ENCODE data around the gene NDUFB7. TPM values are rescaled to one million over a fixed set of nuclear protein-coding genes. Genes with fewer than 3 reads are reported as not detected.

NDUFB7 gene
- total RNA-seq, 1 donor from 2014 or later = 158 TPM

- Mint-ChIP-seq H3K27me3 (ENCODE audit: unreplicated experiment) (no peaks in the 10 kb centered on the region), H3K4me3 (ENCODE audit: unreplicated experiment) (peak overlapping the region; percentile 81), H3K36me3 (ENCODE audit: unreplicated experiment) (peaks cover 24% of the 10 kb centered on the region), H3K27ac (ENCODE audit: unreplicated experiment) (peak overlapping the region; percentile 75), H3K9me3 (ENCODE audit: unreplicated experiment) (no peaks in the 10 kb centered on the region), H3K4me1 (ENCODE audit: unreplicated experiment) (peaks cover 35% of the 10 kb centered on the region)
- no peak for TF ChIP-seq CTCF (IDR thresholded peaks at IDR 0.05)
- DNase-seq (ENCODE audit: extremely low spot score, unreplicated experiment) = no peak
Measured at GRCh38 chr19:14517446-14517839, 54.4 kb downstream of the NDUFB7 start.

GRCh38 chr19:14516746-14517438 is 55.0 kb downstream of the NDUFB7 start:
- Mint-ChIP-seq H3K4me1 (ENCODE audit: unreplicated experiment) (peaks cover 35% of the 10 kb centered on the region), H3K27ac (ENCODE audit: unreplicated experiment) (peak overlapping the region; percentile 75), H3K36me3 (ENCODE audit: unreplicated experiment) (peaks cover 24% of the 10 kb centered on the region), H3K4me3 (ENCODE audit: unreplicated experiment) (peak overlapping the region; percentile 81), H3K27me3 (ENCODE audit: unreplicated experiment) (no peaks in the 10 kb centered on the region), H3K9me3 (ENCODE audit: unreplicated experiment) (no peaks in the 10 kb centered on the region)
- DNase-seq (ENCODE audit: extremely low spot score, unreplicated experiment) = no peak
- TF ChIP-seq CTCF (IDR thresholded peaks at IDR 0.05) = no peak

Small RNA genes within 50 kb of the gene (microRNA-seq; reads per million reads assigned to microRNA genes)
- not detected for gene MIR639 (ENCODE audit: unreplicated experiment)

Other genes with a start within 250 kb of the NDUFB7 start
- gene ADGRE5, start 190.6 kb downstream of the NDUFB7 start, total RNA-seq = 2.0 and 2.1 TPM in 2 replicates
- gene DDX39A, start 152.7 kb downstream of the NDUFB7 start, total RNA-seq = 66.0 and 71.0 TPM in 2 replicates
- gene PKN1, start 138.8 kb downstream of the NDUFB7 start, total RNA-seq = 151 and 162 TPM in 2 replicates
- gene PTGER1, start 96.7 kb downstream of the NDUFB7 start, total RNA-seq = 1.0 and 1.6 TPM in 2 replicates
- 89.0 and 90.3 TPM in 2 replicates for gene GIPC1, start 75.9 kb downstream of the NDUFB7 start, total RNA-seq
- 80.0 and 84.6 TPM in 2 replicates for gene DNAJB1, start 53.7 kb downstream of the NDUFB7 start, total RNA-seq
- 136 and 139 TPM in 2 replicates for gene TECR, start 42.5 kb downstream of the NDUFB7 start, total RNA-seq
- gene CLEC17A, start 11.0 kb upstream of the NDUFB7 start, total RNA-seq = not detected in 2 replicates
- not detected in 2 replicates for gene ADGRE3, start 102.8 kb upstream of the NDUFB7 start, total RNA-seq
- 23.0 and 26.2 TPM in 2 replicates for gene ZNF333, start 118.0 kb upstream of the NDUFB7 start, total RNA-seq
- gene ADGRE2, start 206.5 kb upstream of the NDUFB7 start, total RNA-seq = not detected in 2 replicates

Data from osteocyte (in vitro differentiated cells).